ENCODE measurements around the gene BTBD17.

BTBD17 gene

GRCh38 chr17:74345433-74346241 is 16.0 kb downstream of the BTBD17 start:
- no peak for DNase-seq
- intact Hi-C loops (cut with DNase I) = no loop called here

- intact Hi-C loops (cut with DNase I) = no loop called here
- no peak for DNase-seq
Observed at GRCh38 chr17:74344658-74345057, 17.0 kb downstream of the BTBD17 start.

- intact Hi-C loops (cut with DNase I) = no loop called here
- DNase-seq = no peak
Observed at GRCh38 chr17:74343526-74344284, 18.0 kb downstream of the BTBD17 start.

- DNase-seq = no peak
- intact Hi-C loops (cut with DNase I) = no loop called here
Observed at GRCh38 chr17:74343121-74343520, 18.5 kb downstream of the BTBD17 start.

GRCh38 chr17:74342224-74342623 is 19.4 kb downstream of the BTBD17 start:
- no peak for DNase-seq
- intact Hi-C loops (cut with DNase I) = no loop called here

GRCh38 chr17:74340470-74341023 is 21.1 kb downstream of the BTBD17 start:
- DNase-seq = peak in 41 of 42 donors; percentile 21 to 89 (median 73)
- intact Hi-C loops (cut with DNase I) = no loop called here

- DNase-seq = no peak
Observed at GRCh38 chr17:74339537-74340195, 22.0 kb downstream of the BTBD17 start.

GRCh38 chr17:74337834-74338500 is 23.7 kb downstream of the BTBD17 start:
- intact Hi-C loops (cut with DNase I) = no loop called here
- DNase-seq = peak; percentile 67 to 93 (median 84)

More at GRCh38 chr17:74339537-74340195, 22.0 kb downstream of the BTBD17 start:
- intact Hi-C loops (cut with DNase I) = no loop called here

GRCh38 chr17:74336307-74336706 is 25.4 kb downstream of the BTBD17 start:
- DNase-seq = no peak
- intact Hi-C loops (cut with DNase I) = no loop called here

- intact Hi-C loops (cut with DNase I) = no loop called here
- no peak for DNase-seq
Observed at GRCh38 chr17:74335529-74336062, 26.1 kb downstream of the BTBD17 start.

GRCh38 chr17:74334393-74335039 is 27.2 kb downstream of the BTBD17 start:
- intact Hi-C loops (cut with DNase I) = no loop called here
- DNase-seq = no peak

- DNase-seq = no peak
- intact Hi-C loops (cut with DNase I) = no loop called here
Observed at GRCh38 chr17:74332763-74333283, 28.8 kb downstream of the BTBD17 start.

- intact Hi-C loops (cut with DNase I) = no loop called here
- no peak for DNase-seq
Observed at GRCh38 chr17:74332017-74332650, 29.5 kb downstream of the BTBD17 start.

- intact Hi-C loops (cut with DNase I) = no loop called here
- peak; percentile 35 to 93 (median 77) for DNase-seq
Observed at GRCh38 chr17:74330446-74330845, 31.2 kb downstream of the BTBD17 start.

GRCh38 chr17:74329378-74329777 is 32.3 kb downstream of the BTBD17 start:
- DNase-seq = no peak
- intact Hi-C loops (cut with DNase I) = no loop called here

- intact Hi-C loops (cut with DNase I) = no loop called here
- no peak for DNase-seq
Observed at GRCh38 chr17:74328487-74328886, 33.2 kb downstream of the BTBD17 start.

GRCh38 chr17:74326506-74326905 is 35.2 kb downstream of the BTBD17 start:
- DNase-seq = no peak
- intact Hi-C loops (cut with DNase I) = no loop called here
